IMR-90 (cell line): ENCODE measurements around the gene CPNE4. TPM values are rescaled to one million over a fixed set of nuclear protein-coding genes. Genes with fewer than 3 reads are reported as not detected.

Experiments used
- ATAC-seq: fragments of 200-7000 bp; cut with Tn5 transposase; 2 replicates; pipeline ENCODE4 v1.9.1; 2020; ENCODE audit warnings: low read depth, mild to moderate bottlenecking, moderate library complexity
- BruUV-seq: library from RNA; stranded (reverse); fragments of 400-500 nt; replicated peaks from 2 replicates; lab custom pipeline; 2021; lab: Mats Ljungman, UMichigan
- CTCF ChIA-PET: fragments of 300-600 bp; formaldehyde crosslinking; extraction: SDS; loops from one replicate; lab custom pipeline; 2021; ENCODE audit warnings: antibody characterized with exemption; lab: Yijun Ruan, JAX
- POLR2A ChIA-PET: fragments of 300-600 bp; sonication (Branson Sonifier 250); formaldehyde crosslinking; loops from one replicate; lab custom pipeline; 2022; ENCODE audit warnings: antibody characterized with exemption; ENCODE audit not compliant: unreplicated experiment; lab: Charles Lee
- DNase-seq: peaks from one replicate; pipeline ENCODE4 v3.0.0; 2013
- H2AFZ ChIP-seq: replicated peaks from 2 replicates; pipeline ENCODE3; 2013; ENCODE audit warnings: low read length, mild to moderate bottlenecking; ENCODE audit not compliant: poor library complexity
- H2AK5ac ChIP-seq: 2 replicates; pipeline ENCODE4 v1.6.1; 2013; ENCODE audit warnings: low read depth, low read length, inconsistent platforms
- H2AK9ac ChIP-seq: replicated peaks from 2 replicates; pipeline ENCODE3; 2013; ENCODE audit warnings: mild to moderate bottlenecking, low read depth, low read length, moderate library complexity; ENCODE audit not compliant: poor library complexity
- H2BK120ac ChIP-seq: 2 replicates; pipeline ENCODE4 v1.6.1; 2013; ENCODE audit warnings: low read depth, low read length, inconsistent platforms
- H2BK15ac ChIP-seq: 3 replicates; pipeline ENCODE4 v1.6.1; 2013; ENCODE audit warnings: low read depth, low read length, inconsistent platforms
- H2BK20ac ChIP-seq: 2 replicates; pipeline ENCODE4 v1.6.1; 2013; ENCODE audit warnings: low read depth, mild to moderate bottlenecking, inconsistent platforms, low read length, moderate library complexity
- H2BK5ac ChIP-seq: 2 replicates; pipeline ENCODE4 v1.6.1; 2013; ENCODE audit warnings: mild to moderate bottlenecking, low read depth, low read length, inconsistent platforms; ENCODE audit not compliant: poor library complexity, severe bottlenecking
- H3K14ac ChIP-seq: replicated peaks from 2 replicates; pipeline ENCODE4 v1.6.1; 2013; ENCODE audit warnings: low read depth, low read length, inconsistent platforms
- H3K18ac ChIP-seq: 2 replicates; pipeline ENCODE4 v1.6.1; 2013; ENCODE audit warnings: low read depth, low read length, control low read depth
- H3K23ac ChIP-seq: 2 replicates; pipeline ENCODE4 v1.6.1; 2013; ENCODE audit warnings: low read depth, low read length, inconsistent platforms
- H3K27ac ChIP-seq: 2 replicates; pipeline ENCODE4 v1.5.1; 2013; ENCODE audit warnings: mild to moderate bottlenecking, control low read depth, low read length; ENCODE audit not compliant: insufficient read depth
- H3K27me3 ChIP-seq: 2 replicates; pipeline ENCODE4 v1.6.1; 2013; ENCODE audit warnings: low read length; ENCODE audit not compliant: control insufficient read depth, insufficient read depth
- H3K36me3 ChIP-seq: 2 replicates; pipeline ENCODE4 v1.6.1; 2013; ENCODE audit warnings: low read length, mixed read lengths; ENCODE audit not compliant: control insufficient read depth, insufficient read depth
- H3K4ac ChIP-seq: 2 replicates; pipeline ENCODE4 v1.6.1; 2013; ENCODE audit warnings: low read depth, low read length, inconsistent platforms
- H3K4me1 ChIP-seq: 2 replicates; pipeline ENCODE4 v1.6.1; 2013; ENCODE audit warnings: low read length, mixed read lengths; ENCODE audit not compliant: control insufficient read depth, insufficient read depth
- H3K4me2 ChIP-seq: 2 replicates; pipeline ENCODE4 v1.6.1; 2013; ENCODE audit warnings: low read depth, mild to moderate bottlenecking, control low read depth, low read length, moderate library complexity
- H3K4me3 ChIP-seq: 2 replicates; pipeline ENCODE4 v1.5.1; 2013; ENCODE audit warnings: low read depth, mild to moderate bottlenecking, control low read depth, low read length, moderate library complexity; ENCODE audit not compliant: insufficient read depth
- H3K56ac ChIP-seq: 2 replicates; pipeline ENCODE4 v1.6.1; 2013; ENCODE audit warnings: low read length, inconsistent platforms; ENCODE audit not compliant: insufficient read depth; ENCODE audit errors: extremely low read depth
- H3K79me1 ChIP-seq, 2 experiments: 2 replicates each; pipeline ENCODE4 v1.6.1; 2013; ENCODE audit warnings: low read length in 2 of 2, inconsistent platforms in 1 of 2, low read depth in 1 of 2
- H3K9ac ChIP-seq: 2 replicates; pipeline ENCODE4 v1.6.1; 2013; ENCODE audit warnings: low read depth, low read length, control low read depth
- H3K9me1 ChIP-seq: 2 replicates; pipeline ENCODE4 v1.6.1; 2013; ENCODE audit warnings: low read length, inconsistent platforms; ENCODE audit not compliant: insufficient read depth
- H3K9me3 ChIP-seq: 2 replicates; pipeline ENCODE4 v1.6.1; 2013; ENCODE audit warnings: low read length; ENCODE audit not compliant: control insufficient read depth, insufficient read depth
- H4K20me1 ChIP-seq: 2 replicates; pipeline ENCODE4 v1.6.1; 2013; ENCODE audit warnings: low read length, inconsistent platforms; ENCODE audit not compliant: insufficient read depth
- H4K5ac ChIP-seq: 2 replicates; pipeline ENCODE4 v1.6.1; 2013; ENCODE audit warnings: mild to moderate bottlenecking, low read depth, low read length, control low read depth
- H4K8ac ChIP-seq, 2 experiments: 2 replicates each; pipeline ENCODE4 v1.6.1; 2013; ENCODE audit warnings: low read depth in 2 of 2, low read length in 2 of 2, control low read depth in 1 of 2, inconsistent platforms in 1 of 2
- H4K91ac ChIP-seq: 2 replicates; pipeline ENCODE4 v1.6.1; 2013; ENCODE audit warnings: low read depth, low read length, inconsistent platforms; ENCODE audit not compliant: insufficient read depth
- BHLHE40 ChIP-seq: fragments of 150-350 bp; IDR thresholded peaks from 2 replicates; pipeline ENCODE4 v1.6.1; 2016; ENCODE audit warnings: mild to moderate bottlenecking, low read depth, low read length
- CEBPB ChIP-seq: IDR thresholded peaks from 2 replicates; pipeline ENCODE4 v1.6.1; 2012; ENCODE audit warnings: low read depth, low read length, improper control_type of control experiment
- CHD1 ChIP-seq: IDR thresholded peaks from 2 replicates; pipeline ENCODE4 v1.6.1; 2012; ENCODE audit warnings: low read depth, low read length, improper control_type of control experiment
- FOS ChIP-seq: fragments of 150-350 bp; IDR thresholded peaks from 2 replicates; pipeline ENCODE4 v1.6.1; 2016; ENCODE audit warnings: low read depth, low read length
- MAFK ChIP-seq: IDR thresholded peaks from 2 replicates; pipeline ENCODE4 v1.6.1; 2012; ENCODE audit warnings: low read depth, low read length, improper control_type of control experiment
- MAZ ChIP-seq: IDR thresholded peaks from 2 replicates; pipeline ENCODE4 v1.6.1; 2012; ENCODE audit warnings: low read depth, mild to moderate bottlenecking, low read length, improper control_type of control experiment, moderate library complexity, borderline replicate concordance
- MXI1 ChIP-seq: IDR thresholded peaks from 2 replicates; pipeline ENCODE4 v1.6.1; 2012; ENCODE audit warnings: low read depth, mild to moderate bottlenecking, low read length, moderate library complexity, borderline replicate concordance
- NFE2L2 ChIP-seq: fragments of 150-350 bp; IDR thresholded peaks from 2 replicates; pipeline ENCODE4 v1.6.1; 2016; ENCODE audit warnings: low read depth, mild to moderate bottlenecking, low read length
- POLR2A ChIP-seq: IDR thresholded peaks from 2 replicates; pipeline ENCODE4 v1.6.1; 2012; ENCODE audit warnings: mild to moderate bottlenecking, low read depth, low read length
- RAD21 ChIP-seq: IDR thresholded peaks from 2 replicates; pipeline ENCODE4 v1.6.1; 2012; ENCODE audit warnings: low read length, improper control_type of control experiment
- RCOR1 ChIP-seq: IDR thresholded peaks from 2 replicates; pipeline ENCODE4 v1.6.1; 2012; ENCODE audit warnings: mild to moderate bottlenecking, low read length, improper control_type of control experiment; ENCODE audit not compliant: insufficient replicate concordance
- RFX5 ChIP-seq: IDR thresholded peaks from 2 replicates; pipeline ENCODE4 v1.8.0; 2012; ENCODE audit warnings: low read depth, mild to moderate bottlenecking, low read length, moderate library complexity
- SMC3 ChIP-seq: fragments of 150-350 bp; IDR thresholded peaks from 2 replicates; pipeline ENCODE4 v1.6.1; 2016; ENCODE audit warnings: low read depth, mild to moderate bottlenecking, antibody characterized with exemption, low read length, moderate library complexity
- WGBS, 2 experiments: methylation state at CpG; one replicate each; pipeline versions ENCODE4 v1.1.5 to v1.1.7; 2013; ENCODE audit warnings: missing lambda C conversion rate in 2 of 2; ENCODE audit not compliant: insufficient read length in 1 of 2; ENCODE audit errors: extremely low coverage in 2 of 2; 5-methylcytosine and 5-hydroxymethylcytosine counted together
- dilution Hi-C: fragments of 300-500 bp; cut with HindIII; formaldehyde crosslinking; loops from one replicate; pipeline ENCODE4 v1.14.3; 2018; ENCODE audit warnings: low sequenced_read_pairs; ENCODE audit not compliant: unreplicated experiment
- in situ Hi-C: fragments of 300-500 bp; cut with MboI; formaldehyde crosslinking; loops from 3 replicates; pipeline ENCODE4 v1.14.3; 2019; ENCODE audit warnings: low sequenced_read_pairs, inconsistent platforms, mixed read lengths
- intact Hi-C: fragments of 100-400 bp; cut with micrococcal nuclease; formaldehyde crosslinking; loops from 2 replicates; pipeline ENCODE4 v1.10.0; 2022
- polyA plus RNA-seq, 3 experiments: library from polyadenylated mRNA; depleted of rRNA; stranded (reverse); fragments of >200 nt; gene quantifications; 2 replicates each; pipeline ENCODE4 v1.2.3, GENCODE V29; 2012; ENCODE audit warnings: low replicate concordance in 1 of 3
- total RNA-seq: library from RNA; depleted of rRNA; stranded (reverse); fragments of >200 nt; gene quantifications from 2 replicates; pipeline ENCODE4 v1.2.3, GENCODE V29; 2012
- TF ChIP-seq, protein P1 (sequence below): fragments of 150-350 bp; IDR thresholded peaks from 2 replicates; pipeline ENCODE4 v1.6.1; 2017; ENCODE audit warnings: mild to moderate bottlenecking, antibody characterized with exemption, low read length, low read depth
- TF ChIP-seq, protein P2 (sequence below): fragments of 150-350 bp; IDR thresholded peaks from 2 replicates; pipeline ENCODE4 v1.6.1; 2016; ENCODE audit warnings: low read depth, mild to moderate bottlenecking, low read length, moderate library complexity, borderline replicate concordance
- TF ChIP-seq, protein P3 (sequence below): conservative IDR thresholded peaks from 2 replicates; pipeline ENCODE4 v1.5.1; 2012; ENCODE audit warnings: mild to moderate bottlenecking, low read depth, low read length, improper control_type of control experiment

Gene CPNE4
- total and polyA plus RNA-seq, 2 of the 4 experiments (the other 2 are of a cell fraction) = not detected

DNA sequence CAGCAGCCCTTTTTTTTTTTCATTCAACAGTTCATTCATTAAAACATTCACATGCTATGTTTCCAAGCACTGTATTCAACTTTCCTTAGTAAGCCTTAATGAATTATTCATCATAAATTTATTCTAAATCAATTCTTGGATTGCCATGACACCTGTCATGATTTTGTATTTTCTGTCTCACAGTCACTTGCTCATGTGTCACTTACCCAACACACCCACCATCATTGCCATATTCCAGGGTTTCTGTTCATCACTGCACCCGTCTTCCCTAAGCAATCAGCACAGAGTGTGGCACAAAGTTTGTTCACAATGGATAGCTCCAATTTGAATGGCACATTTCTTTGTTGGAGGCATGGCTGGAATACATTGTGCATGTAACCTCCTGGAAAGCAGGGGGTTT lies 27.2 kb downstream of the CPNE4 start:
- TF ChIP-seq, protein P1, sequence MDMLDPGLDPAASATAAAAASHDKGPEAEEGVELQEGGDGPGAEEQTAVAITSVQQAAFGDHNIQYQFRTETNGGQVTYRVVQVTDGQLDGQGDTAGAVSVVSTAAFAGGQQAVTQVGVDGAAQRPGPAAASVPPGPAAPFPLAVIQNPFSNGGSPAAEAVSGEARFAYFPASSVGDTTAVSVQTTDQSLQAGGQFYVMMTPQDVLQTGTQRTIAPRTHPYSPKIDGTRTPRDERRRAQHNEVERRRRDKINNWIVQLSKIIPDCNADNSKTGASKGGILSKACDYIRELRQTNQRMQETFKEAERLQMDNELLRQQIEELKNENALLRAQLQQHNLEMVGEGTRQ = no peak
- TF ChIP-seq RFX5 = no peak
- no peak for TF ChIP-seq SMC3
- TF ChIP-seq FOS = no peak
- TF ChIP-seq CHD1 = no peak
- no peak for TF ChIP-seq POLR2A
- no peak for TF ChIP-seq RCOR1
- TF ChIP-seq RAD21 = no peak
- TF ChIP-seq, protein P2, sequence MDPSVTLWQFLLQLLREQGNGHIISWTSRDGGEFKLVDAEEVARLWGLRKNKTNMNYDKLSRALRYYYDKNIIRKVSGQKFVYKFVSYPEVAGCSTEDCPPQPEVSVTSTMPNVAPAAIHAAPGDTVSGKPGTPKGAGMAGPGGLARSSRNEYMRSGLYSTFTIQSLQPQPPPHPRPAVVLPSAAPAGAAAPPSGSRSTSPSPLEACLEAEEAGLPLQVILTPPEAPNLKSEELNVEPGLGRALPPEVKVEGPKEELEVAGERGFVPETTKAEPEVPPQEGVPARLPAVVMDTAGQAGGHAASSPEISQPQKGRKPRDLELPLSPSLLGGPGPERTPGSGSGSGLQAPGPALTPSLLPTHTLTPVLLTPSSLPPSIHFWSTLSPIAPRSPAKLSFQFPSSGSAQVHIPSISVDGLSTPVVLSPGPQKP = no peak
- TF ChIP-seq MXI1 = no peak
- TF ChIP-seq NFE2L2 = no peak
- TF ChIP-seq MAFK = no peak
- TF ChIP-seq BHLHE40 = no peak
- no peak for TF ChIP-seq MAZ
- no peak for TF ChIP-seq CEBPB
- TF ChIP-seq, protein P3, sequence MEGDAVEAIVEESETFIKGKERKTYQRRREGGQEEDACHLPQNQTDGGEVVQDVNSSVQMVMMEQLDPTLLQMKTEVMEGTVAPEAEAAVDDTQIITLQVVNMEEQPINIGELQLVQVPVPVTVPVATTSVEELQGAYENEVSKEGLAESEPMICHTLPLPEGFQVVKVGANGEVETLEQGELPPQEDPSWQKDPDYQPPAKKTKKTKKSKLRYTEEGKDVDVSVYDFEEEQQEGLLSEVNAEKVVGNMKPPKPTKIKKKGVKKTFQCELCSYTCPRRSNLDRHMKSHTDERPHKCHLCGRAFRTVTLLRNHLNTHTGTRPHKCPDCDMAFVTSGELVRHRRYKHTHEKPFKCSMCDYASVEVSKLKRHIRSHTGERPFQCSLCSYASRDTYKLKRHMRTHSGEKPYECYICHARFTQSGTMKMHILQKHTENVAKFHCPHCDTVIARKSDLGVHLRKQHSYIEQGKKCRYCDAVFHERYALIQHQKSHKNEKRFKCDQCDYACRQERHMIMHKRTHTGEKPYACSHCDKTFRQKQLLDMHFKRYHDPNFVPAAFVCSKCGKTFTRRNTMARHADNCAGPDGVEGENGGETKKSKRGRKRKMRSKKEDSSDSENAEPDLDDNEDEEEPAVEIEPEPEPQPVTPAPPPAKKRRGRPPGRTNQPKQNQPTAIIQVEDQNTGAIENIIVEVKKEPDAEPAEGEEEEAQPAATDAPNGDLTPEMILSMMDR = no peak
- Histone ChIP-seq H2BK5ac (no peak overlapping the region), H3K4me2 (no peak overlapping the region), H2AK5ac (no peak overlapping the region), H3K27ac (no peak overlapping the region), H3K36me3 (no peaks in the 10 kb centered on the region), H3K23ac (no peak overlapping the region), H3K9me3 (no peaks in the 10 kb centered on the region), H3K27me3 (no peaks in the 10 kb centered on the region), H2AK9ac (no peak overlapping the region), H3K9ac (no peak overlapping the region), H2BK15ac (no peak overlapping the region), H4K91ac (no peak overlapping the region), H3K14ac (no peak overlapping the region), H2BK20ac (no peak overlapping the region), H2BK120ac (no peak overlapping the region), H3K4me3 (no peak overlapping the region), H3K4ac (no peak overlapping the region), H3K56ac (no peak overlapping the region), H3K9me1 (no peaks in the 10 kb centered on the region), H2AFZ (no peak overlapping the region), H3K4me1 (no peaks in the 10 kb centered on the region), H4K5ac (no peak overlapping the region), H4K20me1 (no peaks in the 10 kb centered on the region), H3K79me1 (no peaks in the 10 kb centered on the region), H4K8ac (no peak overlapping the region), H3K18ac (no peak overlapping the region)
- WGBS, 2 experiments = no CpG with 5 or more reads among the region's 1 CpG
- ATAC-seq = no peak
- in situ Hi-C loops = no loop called here
- intact Hi-C loops = no loop called here
- dilution Hi-C loops = loop anchor here (25.0 kb wide), 1 partner anchor 220 kb away; no protein-coding TSS in a partner anchor
- POLR2A ChIA-PET = no interaction called here
- CTCF ChIA-PET = interaction anchor here (0.6 to 1.8 kb wide), 4 partner anchors 12 to 199 kb away, joined by 3 to 4 read pairs (median 4); no protein-coding TSS in a partner anchor
- no peak for DNase-seq
- BruUV-seq = no TSS peak
